Keratinocyte (primary cell): ENCODE data around the gene TAOK1. TPM values are rescaled to one million over a fixed set of nuclear protein-coding genes. Genes with fewer than 3 reads are reported as not detected.
"Not testable (repeated sequence)": the region's sequence is repeated elsewhere in the genome, so short reads cannot be mapped to it uniquely, and the experiment has no call there.

Experiments used
- DNase-seq: peaks from one replicate; pipeline ENCODE4 v3.0.0-alpha.2; 2011; ENCODE audit warnings: low read depth, missing footprints, low spot score
- FAIRE-seq: peaks from 2 replicates; lab custom pipeline; 2011; peaks lifted over from hg19 to GRCh38; lab: Jason Lieb, UNC
- H2AFZ ChIP-seq: 2 replicates; pipeline ENCODE4 v1.6.0; 2012; ENCODE audit warnings: low read length, control low read depth, inconsistent platforms; ENCODE audit not compliant: control insufficient read depth
- H3K27ac ChIP-seq: 2 replicates; pipeline ENCODE4 v1.5.1; 2011; ENCODE audit warnings: low read length; ENCODE audit not compliant: control insufficient read depth, insufficient read depth
- H3K27me3 ChIP-seq: 3 replicates; pipeline ENCODE4 v1.6.0; 2011; ENCODE audit warnings: low read length; ENCODE audit not compliant: control insufficient read depth, insufficient read depth; ENCODE audit errors: extremely low read depth
- H3K36me3 ChIP-seq, 2 experiments: 2 replicates in 1 of 2; 3 replicates in 1 of 2; pipeline ENCODE4 v1.5.1; 2011; ENCODE audit warnings: low read length in 2 of 2, mild to moderate bottlenecking in 1 of 2; ENCODE audit not compliant: control insufficient read depth in 2 of 2, insufficient read depth in 2 of 2; ENCODE audit errors: extremely low read depth in 1 of 2
- H3K4me1 ChIP-seq: 3 replicates; pipeline ENCODE4 v1.5.1; 2011; ENCODE audit warnings: low read length; ENCODE audit not compliant: control insufficient read depth, insufficient read depth; ENCODE audit errors: extremely low read depth
- H3K4me2 ChIP-seq: 3 replicates; pipeline ENCODE4 v1.6.0; 2011; ENCODE audit warnings: low read depth, low read length; ENCODE audit not compliant: control insufficient read depth, insufficient read depth; ENCODE audit errors: extremely low read depth
- H3K4me3 ChIP-seq, 3 experiments: fragments of 200-600 bp in 1 of 3; sonication (generic) in 1 of 3; 2 replicates in 2 of 3; 3 replicates in 1 of 3; pipeline ENCODE4 v1.5.1; 2011 to 2016; ENCODE audit warnings: low read length in 3 of 3, mild to moderate bottlenecking in 3 of 3, control low read depth in 2 of 3, inconsistent platforms in 1 of 3, low read depth in 1 of 3, mixed read lengths in 1 of 3, mixed run types in 1 of 3, moderate library complexity in 1 of 3; ENCODE audit not compliant: control insufficient read depth in 2 of 3, insufficient read depth in 2 of 3; ENCODE audit errors: extremely low read depth in 1 of 3
- H3K79me2 ChIP-seq: 2 replicates; pipeline ENCODE4 v1.6.0; 2012; ENCODE audit warnings: low read length; ENCODE audit not compliant: control insufficient read depth, insufficient read depth
- H3K9ac ChIP-seq: 3 replicates; pipeline ENCODE4 v1.6.0; 2011; ENCODE audit warnings: low read length; ENCODE audit not compliant: control insufficient read depth, insufficient read depth; ENCODE audit errors: extremely low read depth
- H3K9me1 ChIP-seq: 3 replicates; pipeline ENCODE4 v1.6.0; 2011; ENCODE audit warnings: low read length; ENCODE audit not compliant: control insufficient read depth, insufficient read depth; ENCODE audit errors: extremely low read depth
- H3K9me3 ChIP-seq: 2 replicates; pipeline ENCODE4 v1.5.1; 2012; ENCODE audit warnings: low read depth, low read length; ENCODE audit not compliant: control insufficient read depth
- H4K20me1 ChIP-seq: 3 replicates; pipeline ENCODE4 v1.6.0; 2011; ENCODE audit warnings: low read length; ENCODE audit not compliant: control insufficient read depth, insufficient read depth; ENCODE audit errors: extremely low read depth
- CTCF ChIP-seq, 3 experiments: IDR thresholded peaks in 1 of 3; conservative IDR thresholded peaks in 1 of 3; optimal IDR thresholded peaks in 1 of 3; 2 replicates in 2 of 3; 3 replicates in 1 of 3; pipeline versions ENCODE3 to v1.5.1; 2011; ENCODE audit warnings: low read length in 3 of 3, mild to moderate bottlenecking in 3 of 3, moderate library complexity in 2 of 3, control low read depth in 1 of 3, inconsistent platforms in 1 of 3; ENCODE audit not compliant: insufficient read depth in 2 of 3; ENCODE audit errors: extremely low read depth in 1 of 3
- EZH2 ChIP-seq: IDR thresholded peaks from one replicate; pipeline ENCODE4 v1.6.1; 2012; ENCODE audit warnings: inconsistent platforms, mild to moderate bottlenecking, low read length, moderate library complexity
- dilution Hi-C: fragments of 300-500 bp; cut with MboI; formaldehyde crosslinking; loops from one replicate; pipeline ENCODE4 v1.7.0; 2020; ENCODE audit warnings: low sequenced_read_pairs; ENCODE audit not compliant: extremely low pct_ligation_motif_present
- polyA plus RNA-seq, 5 experiments: library from polyadenylated mRNA; depleted of rRNA in 3 of 5; stranded (reverse) in 3 of 5; stranded (forward) in 1 of 5; unstranded in 1 of 5; fragments of >200 nt; gene quantifications; 1 replicate in 1 of 5; 2 replicates in 3 of 5; 3 replicates in 1 of 5; pipeline versions ENCODE4 v1.2.1 to v1.2.3, GENCODE V29; 2011 to 2012; ENCODE audit warnings: missing spikeins in 2 of 5, low read depth in 1 of 5, low replicate concordance in 1 of 5

Gene TAOK1
- polyA plus RNA-seq, 1 donor (not counting 4 experiments of a cell fraction or from before 2014, with no cell fraction given): 26.7 TPM

GRCh38 chr17:29557085-29557738 lies 167.0 kb downstream of the TAOK1 start:
- no peak for FAIRE-seq

GRCh38 chr17:29557739-29558116 lies 167.6 kb downstream of the TAOK1 start:
- Histone ChIP-seq H4K20me1 (no peaks in the 10 kb centered on the region), H3K9ac (no peak overlapping the region), H3K27ac (no peak overlapping the region), H3K9me1 (no peaks in the 10 kb centered on the region), H3K4me1 (no peaks in the 10 kb centered on the region), H3K9me3 (no peaks in the 10 kb centered on the region), H3K36me3 (peaks cover 0 to 1% of the 10 kb centered on the region in 2 experiments), H3K4me3 (no peak overlapping the region), H3K27me3 (no peaks in the 10 kb centered on the region), H3K4me2 (no peak overlapping the region), H2AFZ (no peak overlapping the region), H3K79me2 (no peaks in the 10 kb centered on the region)
- DNase-seq (no peak), FAIRE-seq (no peak)
- dilution Hi-C loops: no loop called here
- TF ChIP-seq EZH2 (no peak), CTCF (optimal IDR thresholded peaks at IDR 0.05 in 1 of 3, IDR thresholded peaks at IDR 0.05 in 1 of 3, conservative IDR thresholded peaks at IDR 0.05 in 1 of 3; ENCODE audit: extremely low read depth in 1 of 3, insufficient read depth in 2 of 3, low read length in 3 of 3) (no peak)

More at GRCh38 chr17:29557085-29557738, 167.0 kb downstream of the TAOK1 start:
- no peak for DNase-seq
- Histone ChIP-seq H3K9me1 (no peaks in the 10 kb centered on the region), H4K20me1 (no peaks in the 10 kb centered on the region), H3K9me3 (no peaks in the 10 kb centered on the region), H3K4me2 (no peak overlapping the region), H2AFZ (no peak overlapping the region), H3K27me3 (no peaks in the 10 kb centered on the region), H3K4me1 (no peaks in the 10 kb centered on the region), H3K4me3 (no peak overlapping the region), H3K27ac (no peak overlapping the region), H3K9ac (no peak overlapping the region), H3K79me2 (no peaks in the 10 kb centered on the region), H3K36me3 (peaks cover 0 to 1% of the 10 kb centered on the region in 2 experiments)
- TF ChIP-seq EZH2: no peak
- no peak for TF ChIP-seq CTCF (optimal IDR thresholded peaks at IDR 0.05 in 1 of 3, IDR thresholded peaks at IDR 0.05 in 1 of 3, conservative IDR thresholded peaks at IDR 0.05 in 1 of 3; ENCODE audit: extremely low read depth in 1 of 3, insufficient read depth in 2 of 3, low read length in 3 of 3)
- dilution Hi-C loops: no loop called here

GRCh38 chr17:29558139-29558538 lies 168.0 kb downstream of the TAOK1 start:
- H3K27me3 ChIP-seq, H3K4me2 ChIP-seq, H4K20me1 ChIP-seq, H3K79me2 ChIP-seq, H3K27ac ChIP-seq, H2AFZ ChIP-seq, H3K36me3 ChIP-seq, H3K9ac ChIP-seq, H3K4me1 ChIP-seq, FAIRE-seq, H3K9me1 ChIP-seq, H3K9me3 ChIP-seq, dilution Hi-C loops, DNase-seq, H3K4me3 ChIP-seq: not testable (repeated sequence)
